ENCODE results near the gene ATP6V1G1.

DNA sequence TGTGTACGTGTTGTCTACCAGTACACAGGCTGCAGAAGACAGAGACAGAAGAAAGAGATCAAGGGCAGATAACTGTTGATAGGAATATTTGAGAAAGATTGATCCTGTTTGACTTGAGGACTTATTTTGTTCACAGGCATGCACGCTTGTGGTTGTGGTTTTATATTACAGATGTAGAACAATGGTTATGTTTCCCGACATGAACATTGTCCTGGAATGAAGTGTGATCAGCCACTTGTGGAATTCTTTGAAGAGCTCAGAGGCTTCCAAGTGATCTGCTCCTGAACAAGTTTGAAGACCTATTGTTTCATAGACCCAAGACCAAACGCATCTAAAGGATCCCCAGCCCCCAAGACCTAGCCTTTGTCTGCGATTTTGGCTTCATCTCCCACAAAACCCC lies 56.3 kb downstream of the ATP6V1G1 start:
- TF ChIP-seq, protein P1, sequence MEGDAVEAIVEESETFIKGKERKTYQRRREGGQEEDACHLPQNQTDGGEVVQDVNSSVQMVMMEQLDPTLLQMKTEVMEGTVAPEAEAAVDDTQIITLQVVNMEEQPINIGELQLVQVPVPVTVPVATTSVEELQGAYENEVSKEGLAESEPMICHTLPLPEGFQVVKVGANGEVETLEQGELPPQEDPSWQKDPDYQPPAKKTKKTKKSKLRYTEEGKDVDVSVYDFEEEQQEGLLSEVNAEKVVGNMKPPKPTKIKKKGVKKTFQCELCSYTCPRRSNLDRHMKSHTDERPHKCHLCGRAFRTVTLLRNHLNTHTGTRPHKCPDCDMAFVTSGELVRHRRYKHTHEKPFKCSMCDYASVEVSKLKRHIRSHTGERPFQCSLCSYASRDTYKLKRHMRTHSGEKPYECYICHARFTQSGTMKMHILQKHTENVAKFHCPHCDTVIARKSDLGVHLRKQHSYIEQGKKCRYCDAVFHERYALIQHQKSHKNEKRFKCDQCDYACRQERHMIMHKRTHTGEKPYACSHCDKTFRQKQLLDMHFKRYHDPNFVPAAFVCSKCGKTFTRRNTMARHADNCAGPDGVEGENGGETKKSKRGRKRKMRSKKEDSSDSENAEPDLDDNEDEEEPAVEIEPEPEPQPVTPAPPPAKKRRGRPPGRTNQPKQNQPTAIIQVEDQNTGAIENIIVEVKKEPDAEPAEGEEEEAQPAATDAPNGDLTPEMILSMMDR (IDR thresholded peaks at IDR 0.05; ENCODE audit: insufficient read depth, low read length, poor library complexity, severe bottlenecking), result no peak
- no peak for TF ChIP-seq EZH2phosphoT487 (conservative IDR thresholded peaks at IDR 0.05; ENCODE audit: low read length)
